ENCODE results near the gene GRB2. TPM values are rescaled to one million over a fixed set of nuclear protein-coding genes. Genes with fewer than 3 reads are reported as not detected.
A peak's percentile ranks its signal among the peaks of the same experiment; 100 is the strongest.

Gene GRB2
- total and polyA plus RNA-seq, 3 experiments from 2014 or later: 158 to 189 (median 180) TPM

DNA sequence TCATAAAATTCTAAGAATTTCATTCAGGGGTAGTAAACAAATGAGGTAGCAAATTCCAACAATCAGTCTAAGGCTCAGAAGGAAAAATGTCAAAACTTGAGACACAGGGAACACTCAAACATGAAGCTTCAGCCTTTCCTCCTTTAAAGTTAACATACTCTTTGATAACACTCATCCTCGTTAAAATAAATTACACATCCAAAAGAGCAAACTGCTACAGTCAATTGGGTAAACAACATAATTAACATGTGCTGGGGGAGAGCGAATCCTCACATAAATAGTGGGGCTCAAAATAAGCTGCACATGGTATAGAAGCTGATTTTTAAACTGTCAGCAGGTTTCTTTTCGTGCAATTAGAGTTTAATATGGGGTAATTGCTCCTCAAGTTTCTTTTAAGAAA is 12.9 kb downstream of the GRB2 start:
- Mint-ChIP-seq H3K36me3 (peaks cover 0 to 53% (median 7%) of the 10 kb centered on the region in 3 donors), H3K27me3 (no peaks in the 10 kb centered on the region), H3K27ac (peak overlapping the region in 5 of 8 donors; percentile 2 to 95 (median 42)), H3K4me1 (peaks cover 76 to 93% (median 92%) of the 10 kb centered on the region in 3 donors), H3K4me3 (peak overlapping the region in 3 of 7 donors; percentile 7 to 63 (median 26)), H3K9me3 (no peaks in the 10 kb centered on the region)
- H3K27ac ChIP-seq (ENCODE audit: low read depth, low read length): no peak overlapping the region
- H3K4me3 ChIP-seq (ENCODE audit: low read length): no peak overlapping the region
- DNase-seq: no peak
- H3K27me3 ChIP-seq (ENCODE audit: insufficient read depth, low read length, poor library complexity, severe bottlenecking): no peaks in the 10 kb centered on the region
- H3K36me3 ChIP-seq (ENCODE audit: insufficient read depth, low read length): peaks cover 6% of the 10 kb centered on the region
- ChIA-PET POLR2A (interaction anchor here (2.3 kb wide), 1 partner anchor 13 kb away, joined by 15 read pairs; the partner anchor contains the start of gene GRB2), CTCF (interaction anchor here (1.9 kb wide), 1 partner anchor 12 kb away, joined by 9 read pairs; no protein-coding TSS in a partner anchor)
- H3K4me1 ChIP-seq (ENCODE audit: insufficient read depth, low read length): peaks cover 65% of the 10 kb centered on the region
- no peaks in the 10 kb centered on the region for H3K9me3 ChIP-seq (ENCODE audit: low read length)

DNA sequence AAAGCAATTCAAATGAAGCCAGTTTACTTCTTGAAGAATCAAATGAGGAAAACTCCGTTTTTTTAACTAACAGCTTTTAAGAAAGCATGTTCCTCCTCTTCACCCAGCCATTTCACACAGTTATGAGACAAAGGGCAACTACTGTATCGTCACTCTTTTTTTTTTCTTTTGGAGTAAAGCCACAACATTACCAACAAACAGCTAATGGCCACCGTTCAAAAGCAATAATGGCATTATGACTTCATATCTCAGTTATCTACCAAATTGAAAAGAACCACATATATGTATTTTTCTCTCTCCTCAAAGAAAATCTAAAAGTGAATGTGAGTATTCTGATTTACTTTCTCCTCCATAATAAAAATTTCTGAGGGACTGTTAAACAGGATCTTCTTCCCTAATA is 14.5 kb downstream of the GRB2 start:
- no peaks in the 10 kb centered on the region for H3K27me3 ChIP-seq (ENCODE audit: insufficient read depth, low read length, poor library complexity, severe bottlenecking)
- Mint-ChIP-seq H3K27ac (peak overlapping the region in 6 of 8 donors; percentile 13 to 72 (median 41)), H3K36me3 (peaks cover 0 to 64% (median 7%) of the 10 kb centered on the region in 3 donors), H3K4me3 (peak overlapping the region in 1 of 7 donors; percentile 15), H3K4me1 (peaks cover 66 to 85% (median 84%) of the 10 kb centered on the region in 3 donors), H3K9me3 (no peaks in the 10 kb centered on the region), H3K27me3 (no peaks in the 10 kb centered on the region)
- H3K27ac ChIP-seq (ENCODE audit: low read depth, low read length): no peak overlapping the region
- H3K36me3 ChIP-seq (ENCODE audit: insufficient read depth, low read length): peaks cover 11% of the 10 kb centered on the region
- no peak overlapping the region for H3K4me3 ChIP-seq (ENCODE audit: low read length)
- CTCF ChIA-PET: interaction anchor here (1.4 kb wide), 1 partner anchor 68 kb away, joined by 3 read pairs; no protein-coding TSS in a partner anchor
- POLR2A ChIA-PET: no interaction called here
- H3K9me3 ChIP-seq (ENCODE audit: low read length): no peaks in the 10 kb centered on the region
- no peak for DNase-seq
- H3K4me1 ChIP-seq (ENCODE audit: insufficient read depth, low read length): peaks cover 59% of the 10 kb centered on the region

DNA sequence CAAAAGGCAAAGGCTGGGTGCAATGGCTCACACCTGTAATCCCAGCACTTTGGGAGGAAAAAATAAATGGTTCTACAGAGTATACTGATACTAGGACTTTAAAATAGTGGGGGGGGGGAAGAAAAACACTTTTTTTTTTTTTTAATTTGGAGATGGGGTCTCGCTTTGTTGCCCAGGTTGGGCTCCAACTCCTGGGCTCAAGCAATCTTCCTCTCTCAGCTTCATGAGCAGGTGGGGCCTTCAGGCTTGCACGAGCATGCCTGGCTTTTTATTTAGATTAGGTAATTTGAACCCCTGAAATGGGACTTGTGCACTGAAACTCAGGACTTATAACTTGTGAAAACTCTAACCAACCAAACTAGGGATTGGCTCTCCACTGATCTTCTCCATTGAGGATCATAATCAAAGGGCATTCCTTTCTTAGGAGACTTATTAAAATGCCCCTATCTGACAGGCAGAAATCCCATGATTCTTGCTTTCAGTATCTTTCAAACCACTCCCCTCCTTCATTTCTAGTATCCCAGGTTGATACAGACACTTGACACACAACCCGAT is 16.9 kb downstream of the GRB2 start:
- ChIA-PET POLR2A (no interaction called here), CTCF (no interaction called here)
- no peaks in the 10 kb centered on the region for H3K27me3 Mint-ChIP-seq
- no peaks in the 10 kb centered on the region for H3K9me3 Mint-ChIP-seq
- Histone ChIP-seq H3K4me3 (ENCODE audit: low read length) (no peak overlapping the region), H3K27ac (ENCODE audit: low read depth, low read length) (no peak overlapping the region), H3K4me1 (ENCODE audit: insufficient read depth, low read length) (peaks cover 50% of the 10 kb centered on the region), H3K9me3 (ENCODE audit: low read length) (no peaks in the 10 kb centered on the region), H3K36me3 (ENCODE audit: insufficient read depth, low read length) (peaks cover 11% of the 10 kb centered on the region), H3K27me3 (ENCODE audit: insufficient read depth, low read length, poor library complexity, severe bottlenecking) (no peaks in the 10 kb centered on the region)
- H3K36me3 Mint-ChIP-seq: peaks cover 0 to 70% (median 7%) of the 10 kb centered on the region in 3 donors
- H3K27ac Mint-ChIP-seq: peak overlapping the region in 6 of 8 donors; percentile 4 to 37 (median 26)
- no peak for DNase-seq
- H3K4me3 Mint-ChIP-seq: no peak overlapping the region
- H3K4me1 Mint-ChIP-seq: peaks cover 53 to 79% (median 79%) of the 10 kb centered on the region in 3 donors

DNA sequence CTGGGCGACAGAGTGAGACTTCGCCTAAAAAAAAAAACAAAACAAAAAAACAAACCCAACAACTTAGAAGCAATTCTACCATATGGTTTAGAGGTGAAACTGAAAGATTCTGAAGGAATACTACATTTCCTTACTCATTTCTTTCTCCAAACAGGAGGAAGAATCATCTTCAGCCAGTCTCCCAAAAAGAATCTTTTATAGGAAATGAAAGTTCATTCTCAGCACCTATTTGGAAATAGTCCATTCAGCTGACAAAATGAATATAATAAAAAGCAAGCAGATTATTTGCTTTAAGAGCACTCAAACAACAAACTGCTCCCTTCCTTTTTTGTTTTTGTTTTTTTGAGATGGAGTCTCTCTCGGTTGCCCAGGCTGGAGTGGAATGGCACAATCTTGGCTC is 17.7 kb downstream of the GRB2 start:
- H3K4me3 Mint-ChIP-seq: no peak overlapping the region
- H3K36me3 Mint-ChIP-seq: peaks cover 0 to 66% (median 7%) of the 10 kb centered on the region in 3 donors
- Histone ChIP-seq H3K27ac (ENCODE audit: low read depth, low read length) (no peak overlapping the region), H3K4me1 (ENCODE audit: insufficient read depth, low read length) (peaks cover 46% of the 10 kb centered on the region), H3K4me3 (ENCODE audit: low read length) (no peak overlapping the region), H3K36me3 (ENCODE audit: insufficient read depth, low read length) (peaks cover 11% of the 10 kb centered on the region), H3K27me3 (ENCODE audit: insufficient read depth, low read length, poor library complexity, severe bottlenecking) (no peaks in the 10 kb centered on the region), H3K9me3 (ENCODE audit: low read length) (no peaks in the 10 kb centered on the region)
- peaks cover 53 to 79% (median 79%) of the 10 kb centered on the region in 3 donors for H3K4me1 Mint-ChIP-seq
- peak overlapping the region in 1 of 8 donors; percentile 37 for H3K27ac Mint-ChIP-seq
- DNase-seq: no peak
- ChIA-PET CTCF (no interaction called here), POLR2A (no interaction called here)
- no peaks in the 10 kb centered on the region for H3K27me3 Mint-ChIP-seq
- H3K9me3 Mint-ChIP-seq: no peaks in the 10 kb centered on the region

DNA sequence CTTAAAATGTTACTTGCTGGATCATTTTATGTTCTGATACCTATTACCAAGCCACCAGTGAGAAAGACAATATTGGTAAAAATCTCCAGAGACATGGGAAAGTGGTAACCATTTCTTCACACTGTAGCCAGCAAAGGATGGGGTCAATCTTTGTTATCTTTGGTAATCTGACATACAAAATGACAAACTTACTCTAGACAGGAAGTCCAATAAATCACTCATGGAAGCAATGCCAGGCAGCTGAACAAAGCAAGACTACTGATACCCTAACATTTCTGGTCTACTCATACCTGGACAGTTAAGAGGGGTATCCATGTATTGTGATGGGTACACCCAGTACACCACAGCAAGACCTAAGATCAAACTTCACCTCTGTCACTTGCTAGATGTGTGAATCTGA is 19.0 kb downstream of the GRB2 start:
- Mint-ChIP-seq H3K36me3 (peaks cover 0 to 56% (median 7%) of the 10 kb centered on the region in 3 donors), H3K27ac (peak overlapping the region in 6 of 8 donors; percentile 2 to 43 (median 13)), H3K4me1 (peaks cover 48 to 73% (median 72%) of the 10 kb centered on the region in 3 donors), H3K9me3 (no peaks in the 10 kb centered on the region), H3K4me3 (peak overlapping the region in 3 of 7 donors; percentile 6 to 66 (median 7)), H3K27me3 (no peaks in the 10 kb centered on the region)
- H3K27ac ChIP-seq (ENCODE audit: low read depth, low read length): no peak overlapping the region
- DNase-seq: no peak
- ChIA-PET CTCF (interaction anchor here (1.5 kb wide), 1 partner anchor 26 kb away, joined by 3 read pairs; no protein-coding TSS in a partner anchor), POLR2A (interaction anchor here (0.6 kb wide), 1 partner anchor 63 kb away, joined by 3 read pairs; no protein-coding TSS in a partner anchor)
- H3K36me3 ChIP-seq (ENCODE audit: insufficient read depth, low read length): peaks cover 5% of the 10 kb centered on the region
- H3K4me1 ChIP-seq (ENCODE audit: insufficient read depth, low read length): peaks cover 37% of the 10 kb centered on the region
- no peak overlapping the region for H3K4me3 ChIP-seq (ENCODE audit: low read length)
- H3K9me3 ChIP-seq (ENCODE audit: low read length): no peaks in the 10 kb centered on the region
- no peaks in the 10 kb centered on the region for H3K27me3 ChIP-seq (ENCODE audit: insufficient read depth, low read length, poor library complexity, severe bottlenecking)

DNA sequence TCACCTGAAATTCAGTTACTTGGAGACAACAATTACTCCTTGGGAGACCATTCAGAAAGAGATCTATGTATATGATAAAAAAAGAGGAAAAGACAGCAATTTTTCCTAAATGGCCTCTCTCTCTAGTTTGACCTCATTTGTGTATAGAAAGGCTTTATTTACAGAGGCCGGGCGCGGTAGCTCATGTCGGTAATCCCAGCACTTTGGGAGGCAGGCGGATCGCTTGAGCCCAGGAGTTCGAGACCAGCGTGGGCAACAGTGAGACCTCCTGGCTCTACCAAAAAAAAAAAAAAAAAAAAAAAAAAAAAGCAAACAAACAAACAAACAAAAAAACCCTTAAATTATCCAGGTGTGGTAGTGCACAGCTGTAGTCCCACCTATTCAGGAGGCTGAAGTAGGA is 20.7 kb downstream of the GRB2 start:
- no peaks in the 10 kb centered on the region for H3K27me3 ChIP-seq (ENCODE audit: insufficient read depth, low read length, poor library complexity, severe bottlenecking)
- H3K4me1 ChIP-seq (ENCODE audit: insufficient read depth, low read length): peaks cover 38% of the 10 kb centered on the region
- no peaks in the 10 kb centered on the region for H3K9me3 Mint-ChIP-seq
- H3K9me3 ChIP-seq (ENCODE audit: low read length): no peaks in the 10 kb centered on the region
- ChIA-PET POLR2A (interaction anchor here (0.6 kb wide), 1 partner anchor 49 kb away, joined by 7 read pairs; no protein-coding TSS in a partner anchor), CTCF (no interaction called here)
- H3K4me1 Mint-ChIP-seq: peaks cover 50 to 74% (median 70%) of the 10 kb centered on the region in 3 donors
- H3K27me3 Mint-ChIP-seq: no peaks in the 10 kb centered on the region
- peaks cover 5% of the 10 kb centered on the region for H3K36me3 ChIP-seq (ENCODE audit: insufficient read depth, low read length)
- no peak for DNase-seq
- H3K27ac Mint-ChIP-seq: peak overlapping the region in 1 of 8 donors; percentile 93
- peaks cover 0 to 40% (median 3%) of the 10 kb centered on the region in 3 donors for H3K36me3 Mint-ChIP-seq
- H3K4me3 Mint-ChIP-seq: no peak overlapping the region
- no peak overlapping the region for H3K4me3 ChIP-seq (ENCODE audit: low read length)
- H3K27ac ChIP-seq (ENCODE audit: low read depth, low read length): no peak overlapping the region

DNA sequence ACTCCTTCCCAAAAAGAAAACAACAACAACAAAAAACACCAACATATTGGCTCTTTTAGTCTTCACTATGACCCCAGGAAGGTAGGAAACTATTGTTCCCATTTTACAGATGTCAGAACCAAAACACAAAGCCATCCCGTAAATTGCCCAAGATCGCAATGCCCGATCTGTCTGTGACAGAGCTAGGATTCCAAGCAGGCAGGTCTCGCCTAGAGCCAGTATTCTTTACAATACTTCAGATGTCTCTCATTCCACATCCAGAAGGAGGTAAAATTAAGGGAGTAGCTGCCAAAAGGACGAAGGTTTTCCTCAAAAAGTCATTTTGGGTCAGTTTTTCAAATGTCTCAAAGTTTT is 21.7 kb downstream of the GRB2 start:
- H3K36me3 ChIP-seq (ENCODE audit: insufficient read depth, low read length): peaks cover 5% of the 10 kb centered on the region
- H3K27ac ChIP-seq (ENCODE audit: low read depth, low read length): no peak overlapping the region
- CTCF ChIA-PET: no interaction called here
- Mint-ChIP-seq H3K36me3 (peaks cover 0 to 34% (median 0%) of the 10 kb centered on the region in 3 donors), H3K4me3 (peak overlapping the region in 2 of 7 donors; percentile 10 to 29), H3K27ac (peak overlapping the region in 2 of 8 donors; percentile 3 to 52), H3K9me3 (no peaks in the 10 kb centered on the region), H3K27me3 (no peaks in the 10 kb centered on the region), H3K4me1 (peaks cover 49 to 76% (median 72%) of the 10 kb centered on the region in 3 donors)
- peaks cover 40% of the 10 kb centered on the region for H3K4me1 ChIP-seq (ENCODE audit: insufficient read depth, low read length)
- DNase-seq: no peak
- no peak overlapping the region for H3K4me3 ChIP-seq (ENCODE audit: low read length)
- no peaks in the 10 kb centered on the region for H3K9me3 ChIP-seq (ENCODE audit: low read length)
- no peaks in the 10 kb centered on the region for H3K27me3 ChIP-seq (ENCODE audit: insufficient read depth, low read length, poor library complexity, severe bottlenecking)
- POLR2A ChIA-PET: no interaction called here

DNA sequence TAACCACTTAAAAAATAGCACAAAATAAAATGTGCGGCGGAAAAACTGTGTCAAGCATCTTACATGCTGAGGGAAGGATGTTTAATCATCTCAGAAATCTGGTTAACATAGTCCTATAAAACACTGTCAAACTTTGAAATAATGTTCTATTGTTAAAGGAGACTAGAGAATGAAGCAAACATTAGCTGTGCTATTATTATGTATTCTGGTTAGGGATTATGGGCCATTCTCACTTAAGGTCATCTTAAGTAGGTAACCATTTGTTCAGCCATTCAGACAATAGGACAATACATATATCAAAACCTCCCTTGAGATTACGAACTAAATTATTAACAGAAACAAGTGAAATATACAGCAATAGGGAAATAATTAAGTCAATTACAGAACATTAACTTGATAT is 24.7 kb downstream of the GRB2 start:
- Histone ChIP-seq H3K4me3 (ENCODE audit: low read length) (no peak overlapping the region), H3K36me3 (ENCODE audit: insufficient read depth, low read length) (no peaks in the 10 kb centered on the region), H3K27me3 (ENCODE audit: insufficient read depth, low read length, poor library complexity, severe bottlenecking) (no peaks in the 10 kb centered on the region), H3K27ac (ENCODE audit: low read depth, low read length) (no peak overlapping the region), H3K4me1 (ENCODE audit: insufficient read depth, low read length) (peaks cover 35% of the 10 kb centered on the region), H3K9me3 (ENCODE audit: low read length) (no peaks in the 10 kb centered on the region)
- Mint-ChIP-seq H3K9me3 (no peaks in the 10 kb centered on the region), H3K4me1 (peaks cover 49 to 83% (median 69%) of the 10 kb centered on the region in 3 donors), H3K27me3 (no peaks in the 10 kb centered on the region), H3K36me3 (peaks cover 0 to 37% (median 0%) of the 10 kb centered on the region in 3 donors), H3K27ac (peak overlapping the region in 2 of 8 donors; percentile 2 to 64), H3K4me3 (peak overlapping the region in 1 of 7 donors; percentile 66)
- POLR2A ChIA-PET: interaction anchor here (1.7 to 2.1 kb wide), 2 partner anchors 14 to 25 kb away, joined by 5 to 7 read pairs; no protein-coding TSS in a partner anchor
- CTCF ChIA-PET: interaction anchor here (0.8 to 2.5 kb wide), 3 partner anchors 13 to 58 kb away, joined by 3 to 9 read pairs (median 8); no protein-coding TSS in a partner anchor
- DNase-seq: no peak

Measured in CD8-positive, alpha-beta memory T cell (primary cell).